ENCODE data around the gene FDX1.
A peak's percentile ranks its signal among the peaks of the same experiment; 100 is the strongest.
"Not testable (repeated sequence)": the region's sequence is repeated elsewhere in the genome, so short reads cannot be mapped to it uniquely, and the experiment has no call there.

Gene FDX1, protein sequence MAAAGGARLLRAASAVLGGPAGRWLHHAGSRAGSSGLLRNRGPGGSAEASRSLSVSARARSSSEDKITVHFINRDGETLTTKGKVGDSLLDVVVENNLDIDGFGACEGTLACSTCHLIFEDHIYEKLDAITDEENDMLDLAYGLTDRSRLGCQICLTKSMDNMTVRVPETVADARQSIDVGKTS

GRCh38 chr11:110429731-110430266 is at the start of gene FDX1:
Gene FDX1 (plus strand): TSS chr11:110429948. CDS start chr11:110430121, 173 bp downstream.
- in situ Hi-C loops (cut with HindIII; ENCODE audit: low sequenced_read_pairs): no loop called here

GRCh38 chr11:110380836-110381622 is 48.7 kb upstream of the FDX1 start:
- TF ChIP-seq CTCF (IDR thresholded peaks at IDR 0.05; ENCODE audit: low read depth, low read length, missing control alignments): no peak
- DNase-seq (ENCODE audit: low read depth): no peak
- no peak overlapping the region for H3K4me3 ChIP-seq (ENCODE audit: low read depth, low read length)
- in situ Hi-C loops (cut with HindIII; ENCODE audit: low sequenced_read_pairs): no loop called here

More at GRCh38 chr11:110429731-110430266, at the start of gene FDX1:
- H3K4me3 ChIP-seq (ENCODE audit: low read depth, low read length): peak within 1 kb of the TSS; percentile 85
- peak; percentile 24 for DNase-seq (ENCODE audit: low read depth)
- peak; percentile 34 for TF ChIP-seq CTCF (IDR thresholded peaks at IDR 0.05; ENCODE audit: low read depth, low read length, missing control alignments)

GRCh38 chr11:110388231-110388630 is 41.5 kb upstream of the FDX1 start:
- DNase-seq (ENCODE audit: low read depth); in situ Hi-C loops (cut with HindIII; ENCODE audit: low sequenced_read_pairs); H3K4me3 ChIP-seq (ENCODE audit: low read depth, low read length): not testable (repeated sequence)

GRCh38 chr11:110389965-110390364 is 39.8 kb upstream of the FDX1 start:
- no peak for DNase-seq (ENCODE audit: low read depth)
- TF ChIP-seq CTCF (IDR thresholded peaks at IDR 0.05; ENCODE audit: low read depth, low read length, missing control alignments): no peak
- in situ Hi-C loops (cut with HindIII; ENCODE audit: low sequenced_read_pairs): no loop called here
- H3K4me3 ChIP-seq (ENCODE audit: low read depth, low read length): no peak overlapping the region

GRCh38 chr11:110392056-110392455 is 37.7 kb upstream of the FDX1 start:
- no peak for DNase-seq (ENCODE audit: low read depth)
- in situ Hi-C loops (cut with HindIII; ENCODE audit: low sequenced_read_pairs): no loop called here
- no peak for TF ChIP-seq CTCF (IDR thresholded peaks at IDR 0.05; ENCODE audit: low read depth, low read length, missing control alignments)
- no peak overlapping the region for H3K4me3 ChIP-seq (ENCODE audit: low read depth, low read length)

DNA sequence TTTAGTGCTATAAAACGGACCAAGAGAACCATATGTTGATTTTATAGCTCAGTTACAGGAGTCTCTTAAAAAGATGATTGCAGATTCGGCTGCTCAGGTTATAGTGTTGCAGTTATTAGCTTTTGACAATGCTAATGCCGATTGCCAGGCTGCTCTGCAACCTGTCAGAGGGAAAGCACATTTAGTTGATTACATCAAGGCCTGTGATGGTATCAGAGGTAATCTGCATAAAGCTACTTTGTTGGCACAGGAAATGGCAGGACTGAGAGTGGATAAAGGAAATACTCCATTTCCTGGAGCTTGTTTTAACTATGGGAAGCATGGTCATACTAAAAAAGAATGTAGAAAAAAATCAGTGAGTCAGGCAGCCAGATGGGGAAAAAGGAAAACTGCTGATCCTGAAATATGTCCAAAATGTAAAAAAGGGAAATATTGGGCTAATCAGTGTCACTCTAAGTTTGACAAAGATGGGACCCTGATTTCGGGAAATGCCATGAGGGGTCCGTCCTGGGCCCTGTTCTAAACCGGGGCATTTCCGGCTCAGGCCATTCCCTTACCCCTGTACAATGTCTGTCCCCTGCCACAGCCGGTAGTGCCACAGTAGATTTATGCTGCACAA is 32.0 kb upstream of the FDX1 start:
- DNase-seq (ENCODE audit: low read depth); in situ Hi-C loops (cut with HindIII; ENCODE audit: low sequenced_read_pairs); H3K4me3 ChIP-seq (ENCODE audit: low read depth, low read length): not testable (repeated sequence)

GRCh38 chr11:110403585-110403984 is 26.2 kb upstream of the FDX1 start:
- in situ Hi-C loops (cut with HindIII; ENCODE audit: low sequenced_read_pairs); DNase-seq (ENCODE audit: low read depth); H3K4me3 ChIP-seq (ENCODE audit: low read depth, low read length): not testable (repeated sequence)

DNA sequence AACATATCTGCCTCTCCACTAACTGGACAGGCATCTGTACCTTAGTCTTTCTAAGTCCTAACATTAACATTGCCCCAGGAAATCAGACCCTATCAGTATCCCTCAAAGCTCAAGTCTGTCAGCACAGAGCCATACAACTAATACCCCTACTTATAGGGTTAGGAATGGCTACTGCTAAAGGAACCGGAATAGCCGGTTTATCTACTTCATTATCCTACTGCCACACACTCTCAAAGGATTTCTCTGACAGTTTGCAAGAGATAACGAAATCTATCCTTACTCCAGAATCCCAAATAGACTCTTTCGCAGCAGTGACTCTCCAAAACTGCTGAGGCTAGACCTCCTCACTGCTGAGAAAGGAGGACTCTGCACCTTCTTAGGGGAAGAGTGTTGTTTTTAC is 24.1 kb upstream of the FDX1 start:
- in situ Hi-C loops (cut with HindIII; ENCODE audit: low sequenced_read_pairs); H3K4me3 ChIP-seq (ENCODE audit: low read depth, low read length); DNase-seq (ENCODE audit: low read depth): not testable (repeated sequence)

All from astrocyte of the cerebellum (primary cell).